HUES6 (cell line): ENCODE data around the gene LTN1.

Source experiments
- H3K27ac ChIP-seq: 2 replicates; pipeline ENCODE4 v1.7.0; 2013; ENCODE audit warnings: low read depth, mild to moderate bottlenecking, low read length, inconsistent platforms
- H3K27me3 ChIP-seq: 2 replicates; pipeline ENCODE4 v1.6.1; 2013; ENCODE audit warnings: low read length; ENCODE audit not compliant: control insufficient read depth, insufficient read depth
- H3K36me3 ChIP-seq: 2 replicates; pipeline ENCODE4 v1.6.1; 2013; ENCODE audit warnings: low read length; ENCODE audit not compliant: control insufficient read depth, insufficient read depth
- H3K4me1 ChIP-seq: 2 replicates; pipeline ENCODE4 v1.6.1; 2013; ENCODE audit warnings: low read length; ENCODE audit not compliant: control insufficient read depth, insufficient read depth
- H3K4me3 ChIP-seq: 2 replicates; pipeline ENCODE4 v1.5.1; 2013; ENCODE audit warnings: low read depth, low read length
- H3K9ac ChIP-seq: one replicate; pipeline ENCODE4 v1.6.1; 2013; ENCODE audit warnings: mild to moderate bottlenecking, low read length
- H3K9me3 ChIP-seq: 2 replicates; pipeline ENCODE4 v1.6.1; 2013; ENCODE audit warnings: low read depth, low read length; ENCODE audit not compliant: control insufficient read depth, insufficient read depth

LTN1 gene

DNA sequence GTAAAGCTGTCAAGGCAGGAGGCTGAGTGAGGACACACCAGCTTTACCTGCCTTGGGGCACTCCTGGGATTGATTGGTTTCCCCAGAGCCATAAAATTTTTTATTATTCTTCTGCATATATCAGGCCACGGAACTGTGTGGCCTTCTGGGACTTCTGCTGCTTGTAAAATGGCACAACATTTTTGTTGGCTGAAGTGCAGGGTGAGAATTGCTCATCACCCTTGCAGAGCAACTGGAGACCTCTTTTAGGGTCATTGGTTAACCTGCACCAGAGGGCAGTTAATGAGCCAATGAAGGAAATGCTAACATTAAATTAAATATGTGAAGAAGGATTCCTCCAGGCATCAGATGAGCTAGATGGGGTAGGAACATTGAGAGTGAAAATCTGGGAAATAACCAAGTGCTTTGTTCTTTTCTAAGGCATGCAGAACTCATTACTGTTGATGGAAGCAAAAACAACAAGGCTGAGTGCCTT is 87.7 kb downstream of the LTN1 start:
- Histone ChIP-seq H3K27me3 (no peaks in the 10 kb centered on the region), H3K27ac (no peak overlapping the region), H3K4me1 (no peaks in the 10 kb centered on the region), H3K9ac (no peak overlapping the region), H3K36me3 (no peaks in the 10 kb centered on the region), H3K9me3 (no peaks in the 10 kb centered on the region), H3K4me3 (no peak overlapping the region)

DNA sequence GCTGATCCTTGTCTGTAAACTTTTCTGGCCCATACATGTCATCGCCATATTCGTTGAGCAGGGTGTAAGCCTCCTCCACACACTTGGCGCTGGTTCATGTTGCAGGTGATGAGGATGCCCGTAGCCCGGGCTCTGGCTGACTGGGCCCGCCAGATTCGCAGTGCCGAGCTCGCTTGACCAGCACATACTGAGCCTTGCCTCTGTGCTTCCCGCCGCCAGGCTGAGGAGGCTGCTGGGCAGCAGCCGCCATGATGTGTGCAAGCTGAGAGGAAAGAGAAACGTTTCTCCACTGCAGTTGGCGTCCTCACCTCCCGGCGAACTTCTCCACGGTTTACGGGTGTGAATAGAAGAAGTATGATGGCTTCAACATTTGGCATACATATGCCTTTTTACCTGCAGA is 89.2 kb downstream of the LTN1 start:
- H3K27ac ChIP-seq, result no peak overlapping the region
- no peak overlapping the region for H3K4me3 ChIP-seq
- no peak overlapping the region for H3K9ac ChIP-seq
- no peaks in the 10 kb centered on the region for H3K36me3 ChIP-seq
- H3K9me3 ChIP-seq, result no peaks in the 10 kb centered on the region
- H3K4me1 ChIP-seq, result no peaks in the 10 kb centered on the region
- H3K27me3 ChIP-seq, result no peaks in the 10 kb centered on the region

DNA sequence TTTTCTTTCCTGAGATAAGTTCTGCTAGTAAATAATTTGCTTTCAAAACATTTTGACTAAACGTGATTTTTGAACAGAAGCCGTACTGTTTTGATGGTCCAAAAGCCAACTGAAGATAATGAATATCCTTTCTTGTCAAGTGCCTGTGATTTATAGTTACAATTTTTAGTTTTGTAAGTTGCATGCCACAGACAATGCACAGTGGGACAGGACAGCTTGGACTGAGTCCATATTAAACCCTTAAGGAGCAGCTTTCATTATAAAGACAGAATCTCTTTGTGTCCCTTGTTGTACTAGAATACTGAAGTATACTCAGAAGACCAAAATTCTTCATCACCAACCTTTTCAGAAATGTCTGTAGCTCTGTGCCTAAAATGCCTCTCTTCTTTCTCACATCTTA is 92.2 kb downstream of the LTN1 start:
- no peak overlapping the region for H3K4me3 ChIP-seq
- no peaks in the 10 kb centered on the region for H3K4me1 ChIP-seq
- no peaks in the 10 kb centered on the region for H3K36me3 ChIP-seq
- no peak overlapping the region for H3K9ac ChIP-seq
- H3K27ac ChIP-seq, result no peak overlapping the region
- no peaks in the 10 kb centered on the region for H3K27me3 ChIP-seq
- no peaks in the 10 kb centered on the region for H3K9me3 ChIP-seq

DNA sequence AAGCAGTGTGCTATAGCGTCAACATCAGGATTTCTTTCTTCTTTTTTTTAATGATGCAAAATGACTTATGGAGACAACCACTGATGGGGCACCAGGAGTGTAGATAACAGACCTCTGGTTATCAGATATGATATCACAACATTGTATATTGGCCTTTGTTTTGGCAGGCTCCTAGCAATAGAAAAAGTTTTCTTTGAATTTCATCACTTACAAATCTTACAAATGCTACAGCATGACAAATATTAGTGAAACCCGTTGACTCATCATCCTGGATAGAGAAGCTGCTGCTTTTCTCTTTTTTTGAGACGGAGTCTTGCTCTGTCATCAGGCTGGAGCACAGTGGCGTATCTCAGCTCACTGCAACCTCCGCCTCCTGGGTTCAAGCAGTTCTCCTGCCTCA is 92.9 kb downstream of the LTN1 start:
- no peak overlapping the region for H3K4me3 ChIP-seq
- no peaks in the 10 kb centered on the region for H3K36me3 ChIP-seq
- H3K4me1 ChIP-seq, result no peaks in the 10 kb centered on the region
- H3K9ac ChIP-seq, result no peak overlapping the region
- H3K27ac ChIP-seq, result no peak overlapping the region
- no peaks in the 10 kb centered on the region for H3K9me3 ChIP-seq
- no peaks in the 10 kb centered on the region for H3K27me3 ChIP-seq

DNA sequence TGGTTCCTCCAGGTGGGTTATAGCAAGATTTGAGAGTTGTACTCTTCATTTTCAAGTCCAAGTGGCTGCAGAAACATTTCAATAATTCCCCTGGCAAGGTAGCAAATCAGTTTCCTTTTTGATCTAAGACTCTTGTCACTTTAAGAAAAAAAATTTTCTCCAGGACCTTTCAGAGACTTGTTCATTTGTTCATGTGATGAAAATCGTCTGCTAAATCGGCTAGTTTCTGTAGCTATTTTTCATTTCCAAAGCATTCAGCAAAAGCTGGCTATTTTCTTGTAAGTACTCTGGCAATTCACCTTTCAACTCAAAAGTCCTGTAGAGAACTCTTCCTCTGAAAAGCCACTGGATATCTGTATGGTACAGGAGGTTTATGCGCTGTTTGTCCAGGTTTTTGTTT is 93.5 kb downstream of the LTN1 start:
- Histone ChIP-seq H3K9ac (no peak overlapping the region), H3K27me3 (no peaks in the 10 kb centered on the region), H3K36me3 (no peaks in the 10 kb centered on the region), H3K27ac (no peak overlapping the region), H3K4me1 (no peaks in the 10 kb centered on the region), H3K4me3 (no peak overlapping the region), H3K9me3 (no peaks in the 10 kb centered on the region)

DNA sequence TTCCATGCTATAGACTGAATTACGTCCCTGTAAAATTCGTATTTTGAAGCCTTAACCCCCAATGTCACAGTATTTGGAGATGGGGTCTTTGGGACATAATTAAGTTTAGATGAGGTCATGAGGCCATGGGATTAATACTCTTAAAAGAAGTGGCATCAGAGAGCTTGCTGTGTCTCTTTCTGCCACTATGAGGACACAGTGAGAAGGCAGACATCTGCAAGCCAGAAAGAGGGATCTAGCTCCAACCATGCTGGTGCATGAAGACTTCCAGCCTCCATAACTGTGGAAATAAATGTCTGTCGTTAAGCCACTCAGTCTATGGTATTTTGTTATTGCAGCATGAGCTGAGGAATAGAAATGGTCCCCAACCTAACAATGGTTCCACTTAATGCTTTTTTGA is 99.0 kb downstream of the LTN1 start:
- no peak overlapping the region for H3K9ac ChIP-seq
- no peaks in the 10 kb centered on the region for H3K27me3 ChIP-seq
- no peak overlapping the region for H3K27ac ChIP-seq
- no peak overlapping the region for H3K4me3 ChIP-seq
- H3K9me3 ChIP-seq, result no peaks in the 10 kb centered on the region
- no peaks in the 10 kb centered on the region for H3K36me3 ChIP-seq
- no peaks in the 10 kb centered on the region for H3K4me1 ChIP-seq

DNA sequence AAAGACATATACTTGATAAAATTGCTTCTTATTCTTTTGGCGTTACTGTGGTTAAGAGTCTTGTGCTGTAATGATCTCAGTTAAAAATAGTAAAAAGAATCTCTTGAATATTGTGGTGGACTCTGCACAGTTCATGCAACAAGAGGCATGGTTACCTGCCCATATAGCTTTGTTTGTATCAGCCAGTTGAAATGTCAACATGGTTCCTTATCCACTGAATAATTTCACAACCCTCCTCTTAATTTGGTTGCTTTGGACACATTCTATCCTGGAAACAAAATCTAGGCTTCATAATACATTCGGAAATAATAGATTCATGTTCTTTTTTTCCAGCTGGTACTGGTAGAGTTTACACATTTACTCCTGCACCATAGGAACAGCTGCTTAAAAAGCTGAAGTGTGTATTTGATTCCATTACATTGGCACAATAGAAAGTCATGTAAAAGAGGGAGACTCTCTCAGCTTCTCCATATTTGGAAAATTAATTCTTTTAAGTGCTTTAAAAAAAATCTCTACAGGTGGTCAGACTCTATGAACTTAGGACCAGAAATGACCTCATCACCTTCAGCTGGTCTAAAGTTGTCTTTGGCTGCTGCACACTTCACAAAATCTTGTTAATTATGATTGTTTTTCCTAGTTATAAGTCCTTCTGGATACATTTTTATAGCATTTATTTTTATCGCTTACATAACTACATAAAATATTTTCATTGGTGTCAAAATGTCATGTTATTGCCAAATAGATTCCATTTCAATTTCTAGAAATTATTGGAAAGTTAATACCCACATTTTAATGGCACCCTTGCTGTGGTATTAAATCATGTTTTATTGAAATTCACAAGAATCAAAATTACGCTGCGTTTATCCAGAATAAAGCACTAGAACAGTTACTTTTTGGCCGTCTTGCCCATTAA is 100.2 kb downstream of the LTN1 start:
- H3K4me1 ChIP-seq, result no peaks in the 10 kb centered on the region
- no peaks in the 10 kb centered on the region for H3K36me3 ChIP-seq
- H3K27me3 ChIP-seq, result no peaks in the 10 kb centered on the region
- no peaks in the 10 kb centered on the region for H3K9me3 ChIP-seq
- no peak overlapping the region for H3K4me3 ChIP-seq
- H3K27ac ChIP-seq, result no peak overlapping the region
- no peak overlapping the region for H3K9ac ChIP-seq

DNA sequence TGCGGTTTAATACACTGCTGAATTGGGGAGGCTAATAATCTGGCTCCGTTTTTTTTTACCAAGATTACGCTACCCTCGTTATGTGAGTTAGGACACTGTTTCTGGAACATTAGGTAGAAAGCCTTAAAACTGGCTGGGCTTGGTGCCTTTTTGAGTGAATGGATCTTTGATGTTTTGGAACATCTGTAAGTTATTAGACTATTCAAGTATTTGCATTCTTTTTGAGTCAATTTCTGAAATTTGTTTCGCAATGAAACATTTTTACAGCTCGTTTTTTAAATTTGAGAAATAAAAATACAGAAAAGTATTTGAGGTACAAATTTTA is 106.9 kb downstream of the LTN1 start:
- no peak overlapping the region for H3K9ac ChIP-seq
- H3K4me1 ChIP-seq, result no peaks in the 10 kb centered on the region
- H3K9me3 ChIP-seq, result no peaks in the 10 kb centered on the region
- no peak overlapping the region for H3K27ac ChIP-seq
- peaks cover 15% of the 10 kb centered on the region for H3K36me3 ChIP-seq
- H3K27me3 ChIP-seq, result no peaks in the 10 kb centered on the region
- H3K4me3 ChIP-seq, result no peak overlapping the region

DNA sequence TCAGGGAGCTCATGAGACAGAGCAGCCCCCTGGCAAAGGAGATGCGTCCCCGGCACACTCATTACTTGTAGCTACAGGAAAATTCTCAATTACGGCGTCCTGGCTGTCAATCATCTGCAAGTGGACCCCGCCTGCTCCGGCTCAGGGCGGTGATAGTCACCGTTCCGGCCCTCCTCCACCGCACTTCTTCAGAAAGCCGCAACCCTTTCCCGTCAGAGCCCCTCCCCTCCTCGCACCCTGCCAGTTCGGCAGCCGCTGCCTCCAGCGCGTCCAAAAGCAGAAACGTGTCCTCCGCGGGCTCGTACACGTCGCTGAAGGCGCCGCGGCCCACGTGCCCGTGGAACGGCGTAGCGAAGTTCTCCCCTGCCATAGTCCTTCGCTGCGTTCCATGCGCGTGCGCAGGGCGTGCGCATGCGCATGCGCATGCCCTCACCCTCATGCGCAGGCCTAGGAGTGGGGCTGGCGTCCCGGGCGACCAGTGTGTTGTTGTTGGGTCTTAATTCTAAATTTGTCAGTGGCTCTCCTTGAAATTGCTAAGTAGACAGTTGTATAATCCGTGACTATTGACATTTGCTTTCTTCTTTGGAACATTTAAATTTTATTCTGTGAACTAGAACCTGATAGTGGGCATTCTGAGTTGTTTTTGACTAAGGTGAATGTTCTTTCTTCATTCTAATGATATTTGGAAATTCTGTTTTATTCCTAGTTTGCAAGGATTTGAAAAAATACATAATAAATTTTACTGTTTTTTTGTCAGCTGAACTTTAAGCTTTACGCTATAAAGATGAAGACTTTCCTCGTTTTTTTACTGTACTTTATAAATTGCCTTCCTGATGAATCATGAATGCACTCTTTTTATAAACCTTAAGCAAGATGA is 107.5 kb downstream of the LTN1 start:
- peak overlapping the region; percentile 83 for H3K27ac ChIP-seq
- no peaks in the 10 kb centered on the region for H3K27me3 ChIP-seq
- H3K4me1 ChIP-seq, result no peaks in the 10 kb centered on the region
- peak overlapping the region; percentile 78 for H3K4me3 ChIP-seq
- H3K9me3 ChIP-seq, result no peaks in the 10 kb centered on the region
- H3K9ac ChIP-seq, result peak overlapping the region; percentile 90
- peaks cover 16% of the 10 kb centered on the region for H3K36me3 ChIP-seq

DNA sequence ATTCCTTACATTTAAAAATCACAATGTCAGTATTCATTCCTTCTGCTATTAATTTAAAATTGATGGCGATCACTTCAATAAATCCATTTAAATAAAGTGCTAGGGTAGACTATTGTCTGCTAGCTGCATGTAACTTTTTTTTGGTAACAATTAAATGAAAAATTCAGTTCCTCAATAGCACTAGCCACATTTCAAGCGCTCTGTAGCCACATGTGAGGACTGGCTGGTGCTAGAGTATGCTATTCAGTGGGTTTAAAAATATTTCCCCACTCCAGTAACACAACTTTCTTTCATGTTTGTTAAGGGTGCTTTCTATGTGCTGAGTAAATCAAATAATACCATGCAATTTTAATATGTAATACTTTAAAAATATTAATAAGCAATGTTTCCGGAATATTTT is 108.2 kb downstream of the LTN1 start:
- H3K36me3 ChIP-seq, result peaks cover 23% of the 10 kb centered on the region
- H3K27ac ChIP-seq, result no peak overlapping the region
- no peaks in the 10 kb centered on the region for H3K4me1 ChIP-seq
- peak overlapping the region; percentile 90 for H3K9ac ChIP-seq
- no peaks in the 10 kb centered on the region for H3K27me3 ChIP-seq
- H3K4me3 ChIP-seq, result peak overlapping the region; percentile 78
- no peaks in the 10 kb centered on the region for H3K9me3 ChIP-seq

DNA sequence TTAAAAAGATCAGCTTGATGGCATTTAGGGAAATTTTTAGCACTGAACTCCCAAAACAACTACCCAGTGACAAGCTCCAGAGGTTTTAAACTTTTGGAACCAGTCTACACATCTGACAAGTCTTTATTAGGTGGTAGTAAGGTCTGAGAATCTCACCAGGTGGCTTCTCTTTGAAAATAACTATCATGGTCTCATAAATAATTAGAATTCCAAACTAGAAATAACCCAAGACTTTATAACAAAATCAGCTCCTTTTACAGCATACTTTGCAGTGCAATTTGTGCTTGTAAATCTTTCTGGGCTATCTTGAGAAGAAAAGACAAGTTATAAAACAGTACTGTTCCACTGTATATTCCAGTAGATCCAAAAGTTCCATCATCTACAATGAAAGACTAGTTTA is 108.7 kb downstream of the LTN1 start:
- no peaks in the 10 kb centered on the region for H3K9me3 ChIP-seq
- H3K36me3 ChIP-seq, result peaks cover 27% of the 10 kb centered on the region
- H3K27me3 ChIP-seq, result no peaks in the 10 kb centered on the region
- no peaks in the 10 kb centered on the region for H3K4me1 ChIP-seq
- no peak overlapping the region for H3K27ac ChIP-seq
- H3K4me3 ChIP-seq, result peak overlapping the region; percentile 78
- no peak overlapping the region for H3K9ac ChIP-seq
